H9 (cell line): ENCODE data around the gene TXNDC9. TPM values are rescaled to one million over a fixed set of nuclear protein-coding genes. Genes with fewer than 3 reads are reported as not detected.

Source experiments
- DNase-seq: peaks from one replicate; pipeline ENCODE4 v3.0.0-alpha.2; 2017
- H2AFZ ChIP-seq: one replicate; pipeline ENCODE4 v1.6.1; 2013; ENCODE audit warnings: mild to moderate bottlenecking, low read length, control low read depth, moderate library complexity
- H2AK5ac ChIP-seq: 2 replicates; pipeline ENCODE4 v1.6.1; 2013; ENCODE audit warnings: low read length, control low read depth, mixed read lengths; ENCODE audit not compliant: insufficient read length
- H2BK120ac ChIP-seq: one replicate; pipeline ENCODE4 v1.6.1; 2013; ENCODE audit warnings: low read depth, mild to moderate bottlenecking, low read length, control low read depth, inconsistent platforms; ENCODE audit not compliant: poor library complexity, severe bottlenecking
- H2BK12ac ChIP-seq: 2 replicates; pipeline ENCODE4 v1.6.1; 2013; ENCODE audit warnings: low read length, control low read depth, mixed read lengths, low read depth; ENCODE audit not compliant: insufficient read length
- H2BK15ac ChIP-seq: 2 replicates; pipeline ENCODE4 v1.6.1; 2013; ENCODE audit warnings: low read depth, low read length, control low read depth
- H2BK20ac ChIP-seq: one replicate; pipeline ENCODE4 v1.6.1; 2013; ENCODE audit warnings: low read depth, mild to moderate bottlenecking, low read length, control low read depth, inconsistent platforms; ENCODE audit not compliant: poor library complexity, severe bottlenecking
- H2BK5ac ChIP-seq: 2 replicates; pipeline ENCODE4 v1.6.1; 2013; ENCODE audit warnings: low read length, control low read depth, mixed read lengths; ENCODE audit not compliant: insufficient read length
- H3K14ac ChIP-seq: 2 replicates; pipeline ENCODE4 v1.6.1; 2013; ENCODE audit warnings: low read length, control low read depth; ENCODE audit not compliant: insufficient read depth
- H3K18ac ChIP-seq: 2 replicates; pipeline ENCODE4 v1.6.1; 2013; ENCODE audit warnings: low read depth, mild to moderate bottlenecking, mixed read lengths, low read length, control low read depth; ENCODE audit not compliant: insufficient read length
- H3K23ac ChIP-seq: 2 replicates; pipeline ENCODE4 v1.6.1; 2013; ENCODE audit warnings: low read length, control low read depth, mixed read lengths, low read depth; ENCODE audit not compliant: insufficient read length
- H3K23me2 ChIP-seq: 2 replicates; pipeline ENCODE4 v1.6.1; 2013; ENCODE audit warnings: low read depth, mild to moderate bottlenecking, mixed read lengths, low read length, control low read depth; ENCODE audit not compliant: insufficient read length, poor library complexity, severe bottlenecking
- H3K27ac ChIP-seq: 2 replicates; pipeline ENCODE4 v1.5.1; 2013; ENCODE audit warnings: low read length, control low read depth, mixed read lengths, low read depth; ENCODE audit not compliant: insufficient read length
- H3K27me3 ChIP-seq: 2 replicates; pipeline ENCODE4 v1.6.1; 2013; ENCODE audit warnings: low read length, control low read depth, inconsistent platforms; ENCODE audit not compliant: insufficient read depth
- H3K4ac ChIP-seq: 2 replicates; pipeline ENCODE4 v1.6.1; 2013; ENCODE audit warnings: low read depth, mild to moderate bottlenecking, control low read depth, inconsistent platforms, low read length, moderate library complexity
- H3K4me1 ChIP-seq: 2 replicates; pipeline ENCODE4 v1.6.1; 2013; ENCODE audit warnings: low read length, control low read depth, inconsistent platforms; ENCODE audit not compliant: insufficient read depth
- H3K4me2 ChIP-seq: 2 replicates; pipeline ENCODE4 v1.6.1; 2013; ENCODE audit warnings: low read length, control low read depth, mixed read lengths; ENCODE audit not compliant: insufficient read length, insufficient read depth
- H3K56ac ChIP-seq: 2 replicates; pipeline ENCODE4 v1.6.1; 2013; ENCODE audit warnings: low read depth, mild to moderate bottlenecking, mixed read lengths, low read length, control low read depth; ENCODE audit not compliant: insufficient read length
- H3K79me1 ChIP-seq: 2 replicates; pipeline ENCODE4 v1.6.1; 2013; ENCODE audit warnings: low read depth, mild to moderate bottlenecking, moderate library complexity, low read length, control low read depth, inconsistent platforms; ENCODE audit not compliant: insufficient read depth, poor library complexity, severe bottlenecking
- H3K79me2 ChIP-seq: 2 replicates; pipeline ENCODE4 v1.6.1; 2013; ENCODE audit warnings: low read length, control low read depth, inconsistent platforms; ENCODE audit not compliant: insufficient read depth
- H3K9ac ChIP-seq: 2 replicates; pipeline ENCODE4 v1.6.1; 2013; ENCODE audit warnings: low read length, control low read depth, mixed read lengths; ENCODE audit not compliant: insufficient read length; ENCODE audit errors: extremely low read depth
- H3K9me3 ChIP-seq: one replicate; pipeline ENCODE4 v1.6.1; 2013; ENCODE audit warnings: low read depth, low read length, inconsistent platforms; ENCODE audit not compliant: control insufficient read depth
- H3T11ph ChIP-seq: one replicate; pipeline ENCODE4 v1.6.1; 2013; ENCODE audit warnings: mild to moderate bottlenecking, low read length, control low read depth, inconsistent platforms
- H4K20me1 ChIP-seq: one replicate; pipeline ENCODE4 v1.6.1; 2013; ENCODE audit not compliant: control insufficient read depth, insufficient read length, insufficient read depth
- H4K5ac ChIP-seq: 2 replicates; pipeline ENCODE4 v1.6.1; 2013; ENCODE audit warnings: low read depth, mild to moderate bottlenecking, mixed read lengths, low read length, control low read depth; ENCODE audit not compliant: insufficient read length
- H4K8ac ChIP-seq: replicated peaks from 2 replicates; pipeline ENCODE4 v1.6.1; 2013; ENCODE audit warnings: low read length, control low read depth, mixed read lengths, low read depth; ENCODE audit not compliant: insufficient read length
- H4K91ac ChIP-seq: 2 replicates; pipeline ENCODE4 v1.6.1; 2013; ENCODE audit warnings: low read depth, mild to moderate bottlenecking, moderate library complexity, mixed read lengths, low read length, control low read depth; ENCODE audit not compliant: insufficient read length
- H3K27ac Mint-ChIP-seq, 3 experiments: 2 replicates in 2 of 3; 3 replicates in 1 of 3; pipeline ENCODE4 v1.8.0; 2020 to 2021; ENCODE audit warnings: mixed read lengths in 3 of 3, mild to moderate bottlenecking in 1 of 3, moderate library complexity in 1 of 3
- H3K27me3 Mint-ChIP-seq: 2 replicates; pipeline ENCODE4 v1.8.0; 2021; ENCODE audit warnings: low read depth, mild to moderate bottlenecking, moderate library complexity, mixed read lengths
- H3K36me3 Mint-ChIP-seq, 3 experiments: 2 replicates in 2 of 3; 3 replicates in 1 of 3; pipeline ENCODE4 v1.8.0; 2020 to 2021; ENCODE audit warnings: low read depth in 3 of 3, mixed read lengths in 3 of 3; ENCODE audit not compliant: insufficient read depth in 1 of 3
- H3K4me1 Mint-ChIP-seq, 2 experiments: 2 replicates each; pipeline ENCODE4 v1.8.0; 2020; ENCODE audit warnings: mixed read lengths in 2 of 2
- H3K4me3 Mint-ChIP-seq, 2 experiments: 2 replicates in 1 of 2; 3 replicates in 1 of 2; pipeline ENCODE4 v1.8.0; 2020 to 2021; ENCODE audit warnings: mild to moderate bottlenecking in 2 of 2, mixed read lengths in 2 of 2, moderate library complexity in 1 of 2
- H3K9me3 Mint-ChIP-seq, 2 experiments: 2 replicates in 1 of 2; 3 replicates in 1 of 2; pipeline ENCODE4 v1.8.0; 2020; ENCODE audit warnings: mild to moderate bottlenecking in 2 of 2, mixed read lengths in 2 of 2, moderate library complexity in 1 of 2
- WGBS: extraction: QIAGEN DNeasy Blood & Tissue Kit; methylation state at CpG from one replicate; pipeline ENCODE4 v1.1.7; 2013; ENCODE audit warnings: missing lambda C conversion rate, low lambda C conversion rate, mixed read lengths; ENCODE audit not compliant: insufficient read length; ENCODE audit errors: extremely low coverage; 5-methylcytosine and 5-hydroxymethylcytosine counted together
- long read RNA-seq: library from polyadenylated mRNA; unstranded; transcript quantifications from one replicate; pipeline ENCODE4 v2.0.0, GENCODE V29; 2020
- total RNA-seq: library from RNA; stranded (reverse); gene quantifications from 2 replicates; pipeline ENCODE4 v1.2.1, GENCODE V29; 2021
- TF ChIP-seq, protein P1 (sequence below): fragments of 200-600 bp; sonication (generic); conservative IDR thresholded peaks from 3 replicates; pipeline ENCODE4 v1.8.0; 2021; ENCODE audit warnings: antibody characterized with exemption, mild to moderate bottlenecking

TXNDC9 gene, protein sequence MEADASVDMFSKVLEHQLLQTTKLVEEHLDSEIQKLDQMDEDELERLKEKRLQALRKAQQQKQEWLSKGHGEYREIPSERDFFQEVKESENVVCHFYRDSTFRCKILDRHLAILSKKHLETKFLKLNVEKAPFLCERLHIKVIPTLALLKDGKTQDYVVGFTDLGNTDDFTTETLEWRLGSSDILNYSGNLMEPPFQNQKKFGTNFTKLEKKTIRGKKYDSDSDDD
- total RNA-seq: 35.3 and 37.7 TPM in 2 replicates
- long read RNA-seq, transcript TXNDC9-201 (5 exons, 1,637 nt): major isoform, 363 of 402 reads
- long read RNA-seq, transcript TXNDC9-202 (4 exons, 1,111 nt): minor isoform, 26 of 402 reads
- long read RNA-seq, partial matches to known transcripts: 0 of 402 reads
- long read RNA-seq, other reads (novel, unspliced or antisense): 10 of 402 reads

DNA sequence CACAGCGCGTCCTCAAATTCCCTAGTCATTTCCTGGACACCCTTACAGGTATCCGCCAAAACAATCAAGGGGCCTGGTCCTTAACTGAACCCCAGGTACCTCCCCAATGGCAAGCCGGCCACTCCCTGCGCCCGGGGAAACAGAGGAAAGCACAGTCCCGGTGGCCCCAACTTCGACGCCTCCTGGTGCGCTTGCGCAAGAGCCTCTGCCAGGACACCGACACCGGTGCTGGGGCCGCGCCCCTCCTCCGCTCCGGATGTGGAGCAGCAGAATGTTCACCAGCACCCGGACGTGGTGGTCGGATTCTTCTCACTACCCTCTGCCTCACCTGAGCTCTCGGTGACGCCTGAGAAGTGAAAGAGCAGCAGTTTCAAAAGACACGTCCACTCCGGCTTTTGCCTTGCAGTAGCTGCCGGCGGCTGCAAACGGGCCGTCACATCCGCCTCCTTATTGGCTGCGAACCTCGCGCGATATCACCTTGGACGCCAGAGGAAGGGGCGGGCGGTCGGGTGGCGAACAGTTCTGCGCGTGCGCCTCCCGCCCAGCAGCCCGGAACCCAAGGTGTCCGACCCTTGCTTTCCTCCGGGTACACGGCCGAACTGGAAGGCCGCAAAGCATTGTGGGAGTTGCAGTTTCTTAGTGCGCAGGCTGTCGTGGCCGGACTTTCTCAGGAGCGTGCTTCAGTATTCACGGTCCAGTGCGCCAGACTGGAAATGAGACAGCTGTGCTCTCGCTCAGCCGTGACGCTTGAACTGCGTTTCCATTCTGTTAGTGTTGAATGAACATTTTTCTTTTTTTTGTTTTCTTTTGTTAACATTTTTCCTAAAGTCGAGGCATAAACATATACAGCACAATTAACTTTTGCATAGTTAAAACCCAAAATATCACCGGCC, at the start of gene TXNDC9:
TXNDC9 (minus strand) TSS at position 423 of the 893 bp plus-strand sequence. CDS start 3,123 bp downstream, outside the sequence.
- H2BK12ac ChIP-seq: no peak within 1 kb of the TSS
- no CpG with 5 or more reads among the region's 60 CpGs for WGBS
- DNase-seq: peak; percentile 99
- no peaks in the 10 kb centered on the region for H3K27me3 Mint-ChIP-seq
- TF ChIP-seq, protein P1, sequence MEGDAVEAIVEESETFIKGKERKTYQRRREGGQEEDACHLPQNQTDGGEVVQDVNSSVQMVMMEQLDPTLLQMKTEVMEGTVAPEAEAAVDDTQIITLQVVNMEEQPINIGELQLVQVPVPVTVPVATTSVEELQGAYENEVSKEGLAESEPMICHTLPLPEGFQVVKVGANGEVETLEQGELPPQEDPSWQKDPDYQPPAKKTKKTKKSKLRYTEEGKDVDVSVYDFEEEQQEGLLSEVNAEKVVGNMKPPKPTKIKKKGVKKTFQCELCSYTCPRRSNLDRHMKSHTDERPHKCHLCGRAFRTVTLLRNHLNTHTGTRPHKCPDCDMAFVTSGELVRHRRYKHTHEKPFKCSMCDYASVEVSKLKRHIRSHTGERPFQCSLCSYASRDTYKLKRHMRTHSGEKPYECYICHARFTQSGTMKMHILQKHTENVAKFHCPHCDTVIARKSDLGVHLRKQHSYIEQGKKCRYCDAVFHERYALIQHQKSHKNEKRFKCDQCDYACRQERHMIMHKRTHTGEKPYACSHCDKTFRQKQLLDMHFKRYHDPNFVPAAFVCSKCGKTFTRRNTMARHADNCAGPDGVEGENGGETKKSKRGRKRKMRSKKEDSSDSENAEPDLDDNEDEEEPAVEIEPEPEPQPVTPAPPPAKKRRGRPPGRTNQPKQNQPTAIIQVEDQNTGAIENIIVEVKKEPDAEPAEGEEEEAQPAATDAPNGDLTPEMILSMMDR: no peak
- H4K91ac ChIP-seq: no peak within 1 kb of the TSS
- H3K56ac ChIP-seq: no peak within 1 kb of the TSS
- no peak within 1 kb of the TSS for H2AK5ac ChIP-seq
- H3K4ac ChIP-seq: no peak within 1 kb of the TSS
- H3K9ac ChIP-seq: peak within 1 kb of the TSS; percentile 92
- H3K23ac ChIP-seq: no peak within 1 kb of the TSS
- no peak within 1 kb of the TSS for H3K4me3 Mint-ChIP-seq
- H3K9me3 ChIP-seq: no peaks in the 10 kb centered on the region
- no peaks in the 10 kb centered on the region for H3K4me1 ChIP-seq
- H3K23me2 ChIP-seq: peaks cover 17% of the 10 kb centered on the region
- peaks cover 45% of the 10 kb centered on the region for H3K79me2 ChIP-seq
- no peak within 1 kb of the TSS for H3K27ac ChIP-seq
- H3K79me1 ChIP-seq: no peaks in the 10 kb centered on the region
- no peak within 1 kb of the TSS for H4K5ac ChIP-seq
- no peak within 1 kb of the TSS for H2BK15ac ChIP-seq
- no peak within 1 kb of the TSS for H4K8ac ChIP-seq
- peak within 1 kb of the TSS; percentile 48 for H2AFZ ChIP-seq
- no peak within 1 kb of the TSS for H2BK20ac ChIP-seq
- no peaks in the 10 kb centered on the region for H4K20me1 ChIP-seq
- no peak within 1 kb of the TSS; a peak in 1 of 7 replicates for H3K27ac Mint-ChIP-seq
- H2BK5ac ChIP-seq: no peak within 1 kb of the TSS
- H3T11ph ChIP-seq: no peak within 1 kb of the TSS
- peak within 1 kb of the TSS; percentile 81 for H3K4me2 ChIP-seq
- peaks cover 11 to 12% of the 10 kb centered on the region in 2 experiments for H3K4me1 Mint-ChIP-seq
- H3K36me3 Mint-ChIP-seq: peaks cover 15 to 21% (median 20%) of the 10 kb centered on the region in 3 experiments; a peak in 6 of 7 replicates
- peak within 1 kb of the TSS; percentile 81; the same call in 1 of the 2 replicates for H3K14ac ChIP-seq
- peak within 1 kb of the TSS; percentile 59 for H3K18ac ChIP-seq
- H3K9me3 Mint-ChIP-seq: no peaks in the 10 kb centered on the region
- H2BK120ac ChIP-seq: no peak within 1 kb of the TSS
- no peaks in the 10 kb centered on the region for H3K27me3 ChIP-seq
